Breast epithelium (tissue), 4 donors: ENCODE results near the gene ARL6IP6. TPM values are rescaled to one million over a fixed set of nuclear protein-coding genes. Genes with fewer than 3 reads are reported as not detected.

Experiments
- DNase-seq, 2 donors: peaks; one replicate each; pipeline ENCODE4 v3.0.0-alpha.2; 2019; ENCODE audit warnings: low spot score in 2 of 2
- H3K27ac ChIP-seq, 2 donors: fragments of 200-600 bp; sonication (generic) in 1 of 2; one replicate each; pipeline ENCODE4 v1.5.1; 2016 to 2019; ENCODE audit warnings: mild to moderate bottlenecking in 1 of 2
- H3K27me3 ChIP-seq, 2 donors: fragments of 200-600 bp; sonication (generic) in 1 of 2; one replicate each; pipeline versions ENCODE4 v1.5.1 to v1.6.0; 2017 to 2019; ENCODE audit warnings: control low read depth in 1 of 2, mild to moderate bottlenecking in 1 of 2
- H3K36me3 ChIP-seq: fragments of 200-600 bp; one replicate; pipeline ENCODE4 v1.5.1; 2019
- H3K4me1 ChIP-seq, 2 donors: fragments of 200-600 bp; sonication (generic); one replicate each; pipeline ENCODE4 v1.5.1; 2016 to 2019; ENCODE audit warnings: control low read depth in 1 of 2
- H3K4me3 ChIP-seq, 3 donors: fragments of 200-600 bp; sonication (generic); 1 replicate in 2 of 3; 2 replicates in 1 of 3; pipeline ENCODE4 v1.5.1; 2016 to 2019; ENCODE audit warnings: mild to moderate bottlenecking in 3 of 3, moderate library complexity in 2 of 3
- H3K9me3 ChIP-seq, 2 donors: fragments of 200-600 bp; sonication (generic) in 1 of 2; one replicate each; pipeline ENCODE4 v1.5.1; 2016 to 2019; ENCODE audit warnings: control low read depth in 1 of 2
- CTCF ChIP-seq, 3 donors: fragments of 450-650 bp; IDR thresholded peaks; one replicate each; pipeline ENCODE4 v1.5.1; 2016 to 2017; ENCODE audit warnings: antibody characterized with exemption in 3 of 3, mild to moderate bottlenecking in 3 of 3, moderate library complexity in 3 of 3
- POLR2A ChIP-seq: fragments of 450-650 bp; IDR thresholded peaks from one replicate; pipeline ENCODE4 v1.6.1; 2016; ENCODE audit warnings: antibody characterized with exemption, mild to moderate bottlenecking, moderate library complexity
- POLR2AphosphoS5 ChIP-seq, 3 donors: sonication (generic); formaldehyde crosslinking; IDR thresholded peaks; one replicate each; pipeline ENCODE4 v1.6.1; 2017; ENCODE audit warnings: antibody characterized with exemption in 3 of 3
- intact Hi-C: fragments of 100-400 bp; cut with DNase I; formaldehyde crosslinking; loops from one replicate; pipeline ENCODE4 v1.15.1; 2023; ENCODE audit warnings: low total_unique reads
- total RNA-seq, 3 donors: library from RNA; depleted of rRNA; stranded (reverse); fragments of >200 nt; gene quantifications; one replicate each; pipeline ENCODE4 v1.1.0, GENCODE V29; 2016

Gene ARL6IP6
- total RNA-seq, 3 donors from 2014 or later = 16.6 to 28.4 (median 25.9) TPM

- Histone ChIP-seq H3K9me3 (no peaks in the 10 kb centered on the region), H3K36me3 (no peaks in the 10 kb centered on the region)
- intact Hi-C loops = no loop called here
These were observed 3.3 kb upstream of the ARL6IP6 start for GRCh38 chr2:152715112-152715511.

GRCh38 chr2:152715854-152716428 lies 2.5 kb upstream of the ARL6IP6 start:
- DNase-seq = no peak
- H3K27ac ChIP-seq = no peak overlapping the region
- no peaks in the 10 kb centered on the region for H3K36me3 ChIP-seq
- TF ChIP-seq CTCF (IDR thresholded peaks at IDR 0.05) (peak in 1 of 3 donors; percentile 18), POLR2A (no peak), POLR2AphosphoS5 (IDR thresholded peaks at IDR 0.05) (no peak)
- peak overlapping the region; percentile 82 to 87 (median 84) for H3K4me3 ChIP-seq
- H3K9me3 ChIP-seq = no peaks in the 10 kb centered on the region
- intact Hi-C loops = no loop called here
- H3K4me1 ChIP-seq = peaks cover 0 to 17% of the 10 kb centered on the region in 2 donors
- H3K27me3 ChIP-seq = no peaks in the 10 kb centered on the region

More at GRCh38 chr2:152715112-152715511, 3.3 kb upstream of the ARL6IP6 start:
- Histone ChIP-seq H3K4me1 (peaks cover 0 to 17% of the 10 kb centered on the region in 2 donors), H3K27ac (no peak overlapping the region), H3K4me3 (no peak overlapping the region), H3K27me3 (no peaks in the 10 kb centered on the region)
- TF ChIP-seq CTCF (IDR thresholded peaks at IDR 0.05) (no peak), POLR2A (no peak), POLR2AphosphoS5 (IDR thresholded peaks at IDR 0.05) (no peak)
- no peak for DNase-seq

GRCh38 chr2:152716805-152717227 lies 1.6 kb upstream of the ARL6IP6 start:
- H3K4me1 ChIP-seq = peaks cover 0 to 17% of the 10 kb centered on the region in 2 donors

GRCh38 chr2:152717228-152718075 lies 968 bp upstream of the ARL6IP6 start, which contains the start of gene PRPF40A:
PRPF40A (minus strand) TSS chr2:152717461; CDS start chr2:152717439, 22 bp downstream.
- Histone ChIP-seq H3K36me3 (no peaks in the 10 kb centered on the region), H3K27ac (peak within 1 kb of the TSS; percentile 93 to 98), H3K4me3 (peak within 1 kb of the TSS; percentile 82 to 87 (median 84)), H3K4me1 (peaks cover 0 to 17% of the 10 kb centered on the region in 2 donors), H3K9me3 (no peaks in the 10 kb centered on the region), H3K27me3 (no peaks in the 10 kb centered on the region)
- TF ChIP-seq POLR2A = peak; percentile 70
- TF ChIP-seq CTCF (IDR thresholded peaks at IDR 0.05) = peak in 1 of 3 donors; percentile 36
- TF ChIP-seq POLR2AphosphoS5 (IDR thresholded peaks at IDR 0.05) = peak; percentile 86 to 98 (median 93)
- intact Hi-C loops = no loop called here
- peak; percentile 98 to 99 for DNase-seq

More at GRCh38 chr2:152716805-152717227, 1.6 kb upstream of the ARL6IP6 start:
- H3K27me3 ChIP-seq = no peaks in the 10 kb centered on the region
- no peaks in the 10 kb centered on the region for H3K9me3 ChIP-seq
- no peak for TF ChIP-seq CTCF (IDR thresholded peaks at IDR 0.05)
- no peak for TF ChIP-seq POLR2AphosphoS5 (IDR thresholded peaks at IDR 0.05)
- TF ChIP-seq POLR2A = no peak
- H3K27ac ChIP-seq = peak overlapping the region; percentile 93 to 98
- peak overlapping the region; percentile 82 to 87 (median 84) for H3K4me3 ChIP-seq
- DNase-seq = no peak
- no peaks in the 10 kb centered on the region for H3K36me3 ChIP-seq
- intact Hi-C loops = no loop called here
